ENCODE data around the gene KIF26A.

Gene KIF26A

DNA sequence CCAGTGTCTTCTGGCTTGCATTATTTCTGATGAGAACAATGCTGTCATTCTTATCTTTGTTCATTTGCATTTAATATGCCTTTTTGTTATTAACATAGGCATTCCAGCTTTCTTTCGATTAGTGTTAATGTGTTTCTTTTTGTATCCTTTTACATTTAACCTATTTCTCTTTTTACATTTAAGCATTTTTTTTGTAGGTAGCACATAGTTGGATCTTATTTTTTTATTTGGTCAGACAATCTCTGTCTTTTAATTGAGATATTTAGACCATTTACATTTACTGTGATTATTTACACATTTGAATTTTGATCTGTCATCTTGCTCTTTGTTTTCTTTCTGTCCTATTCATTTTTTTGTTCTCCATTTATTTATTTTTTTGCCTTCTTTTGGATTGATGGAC, 14.5 kb upstream of the KIF26A start:
- no peaks in the 10 kb centered on the region for H3K36me3 ChIP-seq (ENCODE audit: control insufficient read depth, insufficient read depth, low read length)
- no peak overlapping the region for H2BK5ac ChIP-seq (ENCODE audit: low read length)
- no peak overlapping the region for H2BK15ac ChIP-seq (replicated peaks; ENCODE audit: low read depth)
- DNase-seq = no peak
- no peak overlapping the region for H3K9ac ChIP-seq (ENCODE audit: low read length)
- no peaks in the 10 kb centered on the region for H3K4me1 ChIP-seq (ENCODE audit: control insufficient read depth, low read depth, low read length)
- no peak overlapping the region for H4K8ac ChIP-seq (ENCODE audit: low read depth, low read length)
- H3K79me1 ChIP-seq (ENCODE audit: low read length) = no peaks in the 10 kb centered on the region
- H3K23ac ChIP-seq (ENCODE audit: low read length) = no peak overlapping the region
- no peaks in the 10 kb centered on the region for H3K27me3 ChIP-seq (ENCODE audit: insufficient read depth, low read length, poor library complexity)
- H3K18ac ChIP-seq (ENCODE audit: low read length) = no peak overlapping the region
- H3K56ac ChIP-seq (ENCODE audit: low read length) = no peak overlapping the region
- H3K4me3 ChIP-seq (ENCODE audit: low read length) = no peak overlapping the region
- H3K27ac ChIP-seq (ENCODE audit: low read depth, low read length) = no peak overlapping the region
- H3K4me2 ChIP-seq (ENCODE audit: low read length) = no peak overlapping the region
- no peak overlapping the region for H3K4ac ChIP-seq (ENCODE audit: low read depth, low read length)
- no peaks in the 10 kb centered on the region for H3K79me2 ChIP-seq (ENCODE audit: control insufficient read depth, insufficient read depth, low read length)
- no peak overlapping the region for H4K5ac ChIP-seq (ENCODE audit: low read length)
- H2AK5ac ChIP-seq (ENCODE audit: low read length) = no peak overlapping the region
- WGBS (ENCODE audit: extremely low coverage, insufficient coverage, low lambda C conversion rate) = no CpG with 5 or more reads among the region's 1 CpG
- no peak overlapping the region for H2BK120ac ChIP-seq (ENCODE audit: low read depth, low read length)

GRCh38 chr14:104125011-104125410, 13.4 kb upstream of the KIF26A start:
- Histone ChIP-seq H3K36me3 (ENCODE audit: control insufficient read depth, insufficient read depth, low read length) (no peaks in the 10 kb centered on the region), H2BK5ac (ENCODE audit: low read length) (no peak overlapping the region), H3K27ac (ENCODE audit: low read depth, low read length) (no peak overlapping the region), H4K8ac (ENCODE audit: low read depth, low read length) (no peak overlapping the region), H3K56ac (ENCODE audit: low read length) (no peak overlapping the region), H2BK15ac (replicated peaks; ENCODE audit: low read depth) (no peak overlapping the region), H2AK5ac (ENCODE audit: low read length) (no peak overlapping the region), H3K4me2 (ENCODE audit: low read length) (no peak overlapping the region), H3K9ac (ENCODE audit: low read length) (no peak overlapping the region), H3K23ac (ENCODE audit: low read length) (no peak overlapping the region), H3K4ac (ENCODE audit: low read depth, low read length) (no peak overlapping the region), H3K79me1 (ENCODE audit: low read length) (no peaks in the 10 kb centered on the region), H4K5ac (ENCODE audit: low read length) (no peak overlapping the region), H3K79me2 (ENCODE audit: control insufficient read depth, insufficient read depth, low read length) (no peaks in the 10 kb centered on the region), H3K18ac (ENCODE audit: low read length) (no peak overlapping the region), H3K4me1 (ENCODE audit: control insufficient read depth, low read depth, low read length) (no peaks in the 10 kb centered on the region), H2BK120ac (ENCODE audit: low read depth, low read length) (no peak overlapping the region), H3K4me3 (ENCODE audit: low read length) (no peak overlapping the region), H3K27me3 (ENCODE audit: insufficient read depth, low read length, poor library complexity) (no peaks in the 10 kb centered on the region)
- WGBS (ENCODE audit: extremely low coverage, insufficient coverage, low lambda C conversion rate) = no CpG with 5 or more reads among the region's 4 CpGs
- no peak for DNase-seq

GRCh38 chr14:104126753-104127152, 11.6 kb upstream of the KIF26A start:
- Histone ChIP-seq H3K79me1 (ENCODE audit: low read length) (no peaks in the 10 kb centered on the region), H3K79me2 (ENCODE audit: control insufficient read depth, insufficient read depth, low read length) (no peaks in the 10 kb centered on the region), H2BK15ac (replicated peaks; ENCODE audit: low read depth) (no peak overlapping the region), H3K23ac (ENCODE audit: low read length) (no peak overlapping the region), H3K56ac (ENCODE audit: low read length) (no peak overlapping the region), H2AK5ac (ENCODE audit: low read length) (no peak overlapping the region), H3K4me1 (ENCODE audit: control insufficient read depth, low read depth, low read length) (no peaks in the 10 kb centered on the region), H2BK5ac (ENCODE audit: low read length) (no peak overlapping the region), H4K5ac (ENCODE audit: low read length) (no peak overlapping the region), H3K4me3 (ENCODE audit: low read length) (no peak overlapping the region), H3K9ac (ENCODE audit: low read length) (no peak overlapping the region), H4K8ac (ENCODE audit: low read depth, low read length) (no peak overlapping the region), H3K4me2 (ENCODE audit: low read length) (no peak overlapping the region), H3K18ac (ENCODE audit: low read length) (no peak overlapping the region), H3K27me3 (ENCODE audit: insufficient read depth, low read length, poor library complexity) (no peaks in the 10 kb centered on the region), H3K36me3 (ENCODE audit: control insufficient read depth, insufficient read depth, low read length) (no peaks in the 10 kb centered on the region), H3K27ac (ENCODE audit: low read depth, low read length) (no peak overlapping the region), H2BK120ac (ENCODE audit: low read depth, low read length) (no peak overlapping the region), H3K4ac (ENCODE audit: low read depth, low read length) (no peak overlapping the region)
- WGBS (ENCODE audit: extremely low coverage, insufficient coverage, low lambda C conversion rate) = no CpG with 5 or more reads among the region's 2 CpGs
- DNase-seq = no peak

GRCh38 chr14:104128981-104129380, 9.4 kb upstream of the KIF26A start:
- Histone ChIP-seq H3K79me1 (ENCODE audit: low read length) (no peaks in the 10 kb centered on the region), H3K4ac (ENCODE audit: low read depth, low read length) (no peak overlapping the region), H3K79me2 (ENCODE audit: control insufficient read depth, insufficient read depth, low read length) (no peaks in the 10 kb centered on the region), H2BK15ac (replicated peaks; ENCODE audit: low read depth) (no peak overlapping the region), H2AK5ac (ENCODE audit: low read length) (no peak overlapping the region), H4K5ac (ENCODE audit: low read length) (no peak overlapping the region), H3K27me3 (ENCODE audit: insufficient read depth, low read length, poor library complexity) (no peaks in the 10 kb centered on the region), H2BK5ac (ENCODE audit: low read length) (no peak overlapping the region), H3K23ac (ENCODE audit: low read length) (no peak overlapping the region), H3K36me3 (ENCODE audit: control insufficient read depth, insufficient read depth, low read length) (no peaks in the 10 kb centered on the region), H3K18ac (ENCODE audit: low read length) (no peak overlapping the region), H2BK120ac (ENCODE audit: low read depth, low read length) (no peak overlapping the region), H3K9ac (ENCODE audit: low read length) (no peak overlapping the region), H3K4me3 (ENCODE audit: low read length) (no peak overlapping the region), H3K4me1 (ENCODE audit: control insufficient read depth, low read depth, low read length) (no peaks in the 10 kb centered on the region), H3K27ac (ENCODE audit: low read depth, low read length) (no peak overlapping the region), H3K4me2 (ENCODE audit: low read length) (no peak overlapping the region), H3K56ac (ENCODE audit: low read length) (no peak overlapping the region), H4K8ac (ENCODE audit: low read depth, low read length) (no peak overlapping the region)
- WGBS (ENCODE audit: extremely low coverage, insufficient coverage, low lambda C conversion rate) = no CpG with 5 or more reads among the region's 1 CpG
- DNase-seq = no peak

GRCh38 chr14:104129556-104129955, 8.8 kb upstream of the KIF26A start:
- no peak overlapping the region for H3K9ac ChIP-seq (ENCODE audit: low read length)
- no peak overlapping the region for H4K8ac ChIP-seq (ENCODE audit: low read depth, low read length)
- no peak for DNase-seq
- H3K79me2 ChIP-seq (ENCODE audit: control insufficient read depth, insufficient read depth, low read length) = no peaks in the 10 kb centered on the region
- H3K4me3 ChIP-seq (ENCODE audit: low read length) = no peak overlapping the region
- WGBS (ENCODE audit: extremely low coverage, insufficient coverage, low lambda C conversion rate) = no CpG with 5 or more reads among the region's 1 CpG
- no peak overlapping the region for H2BK120ac ChIP-seq (ENCODE audit: low read depth, low read length)
- no peaks in the 10 kb centered on the region for H3K79me1 ChIP-seq (ENCODE audit: low read length)
- H3K4ac ChIP-seq (ENCODE audit: low read depth, low read length) = no peak overlapping the region
- H3K27ac ChIP-seq (ENCODE audit: low read depth, low read length) = no peak overlapping the region
- H3K36me3 ChIP-seq (ENCODE audit: control insufficient read depth, insufficient read depth, low read length) = no peaks in the 10 kb centered on the region
- no peak overlapping the region for H2BK15ac ChIP-seq (replicated peaks; ENCODE audit: low read depth)
- no peak overlapping the region for H2BK5ac ChIP-seq (ENCODE audit: low read length)
- H3K18ac ChIP-seq (ENCODE audit: low read length) = no peak overlapping the region
- H2AK5ac ChIP-seq (ENCODE audit: low read length) = no peak overlapping the region
- H3K4me1 ChIP-seq (ENCODE audit: control insufficient read depth, low read depth, low read length) = no peaks in the 10 kb centered on the region
- no peak overlapping the region for H3K56ac ChIP-seq (ENCODE audit: low read length)
- H3K23ac ChIP-seq (ENCODE audit: low read length) = no peak overlapping the region
- no peaks in the 10 kb centered on the region for H3K27me3 ChIP-seq (ENCODE audit: insufficient read depth, low read length, poor library complexity)
- H4K5ac ChIP-seq (ENCODE audit: low read length) = no peak overlapping the region
- H3K4me2 ChIP-seq (ENCODE audit: low read length) = no peak overlapping the region

- Histone ChIP-seq H2BK120ac (ENCODE audit: low read depth, low read length) (no peak overlapping the region), H2BK5ac (ENCODE audit: low read length) (no peak overlapping the region), H3K36me3 (ENCODE audit: control insufficient read depth, insufficient read depth, low read length) (no peaks in the 10 kb centered on the region), H3K18ac (ENCODE audit: low read length) (no peak overlapping the region), H3K4me3 (ENCODE audit: low read length) (no peak overlapping the region), H2BK15ac (replicated peaks; ENCODE audit: low read depth) (no peak overlapping the region), H2AK5ac (ENCODE audit: low read length) (no peak overlapping the region), H3K27ac (ENCODE audit: low read depth, low read length) (no peak overlapping the region), H3K79me1 (ENCODE audit: low read length) (no peaks in the 10 kb centered on the region), H3K4me1 (ENCODE audit: control insufficient read depth, low read depth, low read length) (peaks cover 3% of the 10 kb centered on the region), H3K4ac (ENCODE audit: low read depth, low read length) (no peak overlapping the region), H4K8ac (ENCODE audit: low read depth, low read length) (no peak overlapping the region), H3K9ac (ENCODE audit: low read length) (no peak overlapping the region), H3K79me2 (ENCODE audit: control insufficient read depth, insufficient read depth, low read length) (no peaks in the 10 kb centered on the region), H3K23ac (ENCODE audit: low read length) (no peak overlapping the region), H3K4me2 (ENCODE audit: low read length) (no peak overlapping the region), H4K5ac (ENCODE audit: low read length) (no peak overlapping the region), H3K56ac (ENCODE audit: low read length) (no peak overlapping the region), H3K27me3 (ENCODE audit: insufficient read depth, low read length, poor library complexity) (peaks cover 7% of the 10 kb centered on the region)
- WGBS (ENCODE audit: extremely low coverage, insufficient coverage, low lambda C conversion rate) = no CpG with 5 or more reads among the region's 11 CpGs
- DNase-seq = peak; percentile 62
Measured at GRCh38 chr14:104130974-104131651, 7.3 kb upstream of the KIF26A start.
